Prostate gland (tissue), 2 donors: Measurements from ENCODE around the gene KRTCAP3.

Experiments
- POLR2A ChIP-seq: fragments of 450-650 bp; IDR thresholded peaks from one replicate; pipeline ENCODE4 v1.6.1; 2016; ENCODE audit warnings: antibody characterized with exemption, mild to moderate bottlenecking
- TF ChIP-seq, protein P1 (sequence below), 4 experiments: fragments of 200-600 bp in 2 of 4; fragments of 450-650 bp in 2 of 4; sonication (generic) in 2 of 4; IDR thresholded peaks; 1 replicate in 3 of 4; 2 replicates in 1 of 4; pipeline ENCODE4 v1.5.1; 2016 to 2019; ENCODE audit warnings: antibody characterized with exemption in 4 of 4, mild to moderate bottlenecking in 2 of 4, moderate library complexity in 2 of 4

GRCh38 chr2:27493948-27494283, 51.7 kb downstream of the KRTCAP3 start:
- TF ChIP-seq POLR2A = no peak
- TF ChIP-seq, protein P1, sequence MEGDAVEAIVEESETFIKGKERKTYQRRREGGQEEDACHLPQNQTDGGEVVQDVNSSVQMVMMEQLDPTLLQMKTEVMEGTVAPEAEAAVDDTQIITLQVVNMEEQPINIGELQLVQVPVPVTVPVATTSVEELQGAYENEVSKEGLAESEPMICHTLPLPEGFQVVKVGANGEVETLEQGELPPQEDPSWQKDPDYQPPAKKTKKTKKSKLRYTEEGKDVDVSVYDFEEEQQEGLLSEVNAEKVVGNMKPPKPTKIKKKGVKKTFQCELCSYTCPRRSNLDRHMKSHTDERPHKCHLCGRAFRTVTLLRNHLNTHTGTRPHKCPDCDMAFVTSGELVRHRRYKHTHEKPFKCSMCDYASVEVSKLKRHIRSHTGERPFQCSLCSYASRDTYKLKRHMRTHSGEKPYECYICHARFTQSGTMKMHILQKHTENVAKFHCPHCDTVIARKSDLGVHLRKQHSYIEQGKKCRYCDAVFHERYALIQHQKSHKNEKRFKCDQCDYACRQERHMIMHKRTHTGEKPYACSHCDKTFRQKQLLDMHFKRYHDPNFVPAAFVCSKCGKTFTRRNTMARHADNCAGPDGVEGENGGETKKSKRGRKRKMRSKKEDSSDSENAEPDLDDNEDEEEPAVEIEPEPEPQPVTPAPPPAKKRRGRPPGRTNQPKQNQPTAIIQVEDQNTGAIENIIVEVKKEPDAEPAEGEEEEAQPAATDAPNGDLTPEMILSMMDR (IDR thresholded peaks at IDR 0.05) = no peak
